GM18951 (cell line): Measurements from ENCODE around the gene EME1.

ENCODE experiments used
- POLR2A ChIP-seq: IDR thresholded peaks from 4 replicates; pipeline ENCODE4 v1.6.1; 2011; ENCODE audit warnings: mild to moderate bottlenecking; ENCODE audit not compliant: insufficient read length, insufficient read depth; ENCODE audit errors: extremely low read depth
- in situ Hi-C: fragments of 300-500 bp; cut with MboI; formaldehyde crosslinking; loops from one replicate; pipeline ENCODE4 v1.12.0; 2022; ENCODE audit warnings: low sequenced_read_pairs, mixed read lengths, inconsistent platforms; ENCODE audit not compliant: unreplicated experiment

Gene EME1

DNA sequence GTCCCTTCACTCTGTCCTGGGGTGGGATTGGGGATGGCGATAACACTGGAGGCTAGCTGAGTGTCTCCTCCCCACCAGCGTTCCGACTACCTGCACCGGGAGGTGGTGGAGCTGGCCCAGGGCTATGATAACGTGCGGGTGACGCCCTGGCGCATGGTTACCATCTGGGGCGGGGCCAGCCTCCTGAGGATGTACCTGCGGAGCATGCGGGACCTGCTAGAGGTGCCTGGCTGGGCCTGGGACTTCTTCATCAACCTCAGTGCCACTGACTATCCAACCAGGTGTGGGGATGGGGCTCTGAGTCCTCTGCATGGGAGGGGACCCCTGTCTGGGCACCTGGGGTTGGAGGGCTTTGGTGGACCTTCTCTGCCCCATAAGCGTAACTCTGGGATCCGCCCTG is 18.3 kb upstream of the EME1 start:
- no peak for TF ChIP-seq POLR2A
- in situ Hi-C loops, result no loop called here

DNA sequence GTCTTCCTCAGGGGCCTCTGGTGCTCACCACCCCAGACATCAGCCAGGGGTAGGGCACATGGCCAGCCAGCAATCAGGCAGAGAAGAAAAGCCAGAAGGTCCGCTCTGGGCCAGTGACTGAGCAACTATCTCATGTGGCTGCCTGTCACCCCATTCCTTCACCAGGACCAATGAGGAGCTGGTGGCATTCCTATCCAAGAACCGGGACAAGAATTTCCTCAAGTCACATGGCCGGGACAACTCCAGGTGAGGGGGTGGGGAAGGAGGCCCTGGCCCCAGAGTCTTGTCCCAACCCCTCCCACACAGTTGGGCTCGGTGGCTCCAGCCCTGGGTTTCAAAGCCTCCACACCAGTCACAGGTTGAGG is 17.7 kb upstream of the EME1 start:
- in situ Hi-C loops, result no loop called here
- no peak for TF ChIP-seq POLR2A

DNA sequence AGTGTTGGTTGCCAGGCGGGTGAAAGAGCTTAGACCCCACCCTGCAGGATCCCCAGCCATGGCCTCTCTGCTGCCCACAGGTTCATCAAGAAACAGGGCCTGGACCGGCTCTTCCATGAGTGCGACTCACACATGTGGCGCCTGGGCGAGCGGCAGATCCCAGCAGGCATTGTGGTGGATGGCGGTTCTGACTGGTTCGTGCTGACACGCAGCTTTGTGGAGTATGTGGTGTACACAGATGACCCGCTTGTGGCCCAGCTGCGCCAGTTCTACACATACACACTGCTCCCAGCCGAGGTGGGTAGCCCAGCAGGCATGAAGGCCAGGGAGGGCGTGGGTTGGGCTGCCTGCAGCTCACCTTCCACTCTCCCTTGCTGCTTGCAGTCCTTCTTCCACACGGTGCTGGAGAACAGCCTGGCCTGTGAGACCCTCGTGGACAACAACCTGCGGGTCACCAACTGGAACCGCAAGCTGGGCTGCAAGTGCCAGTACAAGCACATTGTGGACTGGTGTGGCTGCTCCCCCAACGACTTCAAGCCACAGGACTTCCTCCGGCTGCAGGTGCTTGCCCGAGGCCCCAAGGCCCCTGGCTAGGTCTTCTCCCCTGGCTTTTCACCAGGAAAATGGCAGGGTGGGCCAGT is 17.2 kb upstream of the EME1 start:
- no peak for TF ChIP-seq POLR2A
- in situ Hi-C loops, result no loop called here

GRCh38 chr17:50356418-50356817 is 16.6 kb upstream of the EME1 start:
- TF ChIP-seq POLR2A, result no peak
- in situ Hi-C loops, result no loop called here

DNA sequence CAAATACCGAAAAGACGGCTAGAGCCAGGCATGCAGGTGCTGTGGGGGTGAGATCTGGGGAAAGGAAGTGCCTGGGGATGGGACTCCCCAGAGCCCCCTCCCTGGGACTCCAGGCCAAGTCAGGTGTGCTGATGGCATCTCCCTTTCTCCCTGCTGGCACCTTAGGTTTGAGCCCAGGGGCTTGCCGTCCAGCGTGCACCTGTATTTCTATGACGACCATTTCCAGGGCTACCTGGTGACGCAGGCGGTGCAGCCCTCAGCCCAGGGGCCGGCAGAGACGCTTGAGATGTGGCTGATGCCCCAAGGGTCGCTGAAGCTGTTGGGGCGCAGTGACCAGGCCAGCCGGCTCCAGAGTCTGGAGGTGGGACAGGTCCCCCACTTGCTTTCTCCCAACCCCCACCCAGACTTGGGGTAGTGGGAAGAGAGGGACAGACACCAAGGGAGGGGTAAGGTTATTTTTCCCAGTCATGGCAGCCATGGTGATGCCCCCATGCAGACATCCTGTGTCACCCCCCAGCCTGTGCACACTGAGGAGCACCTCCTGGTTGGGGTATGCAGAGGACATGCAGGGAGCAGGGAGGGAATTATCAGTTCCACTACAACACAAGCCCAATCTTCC is 16.0 kb upstream of the EME1 start:
- in situ Hi-C loops, result no loop called here
- no peak for TF ChIP-seq POLR2A

- in situ Hi-C loops, result no loop called here
- no peak for TF ChIP-seq POLR2A
Observed at GRCh38 chr17:50358177-50358576, 14.9 kb upstream of the EME1 start.

- no peak for TF ChIP-seq POLR2A
- in situ Hi-C loops, result no loop called here
Observed at GRCh38 chr17:50359005-50359699, 13.9 kb upstream of the EME1 start.

- in situ Hi-C loops, result no loop called here
- TF ChIP-seq POLR2A, result no peak
Observed at GRCh38 chr17:50359998-50360461, 13.0 kb upstream of the EME1 start.

DNA sequence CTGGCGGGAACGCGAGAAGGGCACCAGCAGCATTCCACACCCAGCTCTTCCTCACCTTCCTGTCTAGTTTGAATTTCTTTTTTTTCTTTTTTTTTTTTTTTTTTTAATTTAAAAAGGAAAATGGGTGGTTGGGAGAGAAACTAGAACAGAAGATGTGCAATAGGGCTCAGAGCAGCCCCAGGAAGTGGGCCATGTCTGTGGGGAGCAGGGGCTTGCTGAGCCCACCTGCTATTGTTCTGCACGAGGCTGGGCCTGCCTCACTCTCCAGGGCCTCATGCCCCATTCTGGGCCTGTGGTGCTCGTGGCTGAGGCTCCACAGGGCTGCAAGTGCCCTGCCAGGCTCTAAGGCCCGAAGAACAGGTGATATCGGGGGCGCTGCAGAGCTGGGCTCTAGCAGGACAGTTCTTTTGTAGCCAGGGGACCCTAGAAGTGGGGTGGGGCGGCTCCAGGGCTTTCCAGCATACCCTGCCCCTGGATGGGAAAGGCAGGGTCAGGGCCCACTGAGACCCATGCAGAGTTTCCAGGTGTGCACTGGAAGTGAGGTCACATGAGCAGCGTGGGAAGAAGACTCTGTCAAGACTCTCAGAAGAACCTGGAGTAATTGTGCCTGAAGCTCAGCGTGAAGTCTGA is 12.4 kb upstream of the EME1 start:
- in situ Hi-C loops, result no loop called here
- TF ChIP-seq POLR2A, result no peak

DNA sequence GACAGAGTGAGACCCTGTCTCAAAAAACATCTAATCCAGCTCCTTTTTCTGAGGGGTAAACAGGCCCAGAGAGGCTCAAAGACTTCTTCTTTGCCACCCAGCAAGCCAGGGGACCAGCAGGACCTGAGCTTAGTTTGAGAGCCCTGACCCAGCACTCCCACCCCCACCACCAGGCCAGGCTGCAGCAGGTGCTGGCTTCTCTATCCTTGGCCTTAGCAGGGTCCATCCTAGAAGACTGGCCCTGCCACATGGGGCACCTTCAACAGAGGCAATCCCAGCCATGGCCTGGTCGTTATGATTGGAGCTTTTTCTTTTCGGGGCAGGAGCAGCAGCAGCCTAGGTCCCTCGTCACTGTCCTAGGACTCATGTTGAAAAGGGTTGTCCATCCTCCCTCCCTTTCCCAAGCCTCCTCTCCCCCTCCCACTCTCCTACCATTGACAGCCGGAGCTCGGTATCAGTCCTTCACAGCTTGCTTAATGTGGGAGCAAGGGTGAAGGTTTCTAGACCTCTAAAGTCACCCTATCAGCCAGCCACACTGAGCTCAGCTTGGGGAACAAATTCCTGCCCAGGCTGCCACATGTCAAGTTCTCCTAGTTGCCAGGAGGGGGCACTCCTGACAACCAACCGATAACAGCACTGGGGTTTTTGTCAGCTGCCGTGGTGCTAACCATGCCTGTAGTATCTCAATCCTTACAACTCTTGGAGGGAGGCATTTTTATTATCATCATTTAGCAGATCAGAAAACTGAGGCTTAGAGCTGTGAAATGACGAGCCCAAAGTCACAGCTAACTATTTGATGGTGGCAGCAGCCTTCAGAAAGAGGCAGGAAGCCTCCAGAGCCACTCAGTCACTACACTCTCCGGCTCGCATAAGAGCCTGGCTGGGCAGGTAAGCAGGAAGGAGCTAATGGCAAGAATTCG is 11.2 kb upstream of the EME1 start:
- in situ Hi-C loops, result no loop called here
- TF ChIP-seq POLR2A, result no peak

- TF ChIP-seq POLR2A, result no peak
- in situ Hi-C loops, result no loop called here
Observed at GRCh38 chr17:50362661-50363060, 10.4 kb upstream of the EME1 start.

DNA sequence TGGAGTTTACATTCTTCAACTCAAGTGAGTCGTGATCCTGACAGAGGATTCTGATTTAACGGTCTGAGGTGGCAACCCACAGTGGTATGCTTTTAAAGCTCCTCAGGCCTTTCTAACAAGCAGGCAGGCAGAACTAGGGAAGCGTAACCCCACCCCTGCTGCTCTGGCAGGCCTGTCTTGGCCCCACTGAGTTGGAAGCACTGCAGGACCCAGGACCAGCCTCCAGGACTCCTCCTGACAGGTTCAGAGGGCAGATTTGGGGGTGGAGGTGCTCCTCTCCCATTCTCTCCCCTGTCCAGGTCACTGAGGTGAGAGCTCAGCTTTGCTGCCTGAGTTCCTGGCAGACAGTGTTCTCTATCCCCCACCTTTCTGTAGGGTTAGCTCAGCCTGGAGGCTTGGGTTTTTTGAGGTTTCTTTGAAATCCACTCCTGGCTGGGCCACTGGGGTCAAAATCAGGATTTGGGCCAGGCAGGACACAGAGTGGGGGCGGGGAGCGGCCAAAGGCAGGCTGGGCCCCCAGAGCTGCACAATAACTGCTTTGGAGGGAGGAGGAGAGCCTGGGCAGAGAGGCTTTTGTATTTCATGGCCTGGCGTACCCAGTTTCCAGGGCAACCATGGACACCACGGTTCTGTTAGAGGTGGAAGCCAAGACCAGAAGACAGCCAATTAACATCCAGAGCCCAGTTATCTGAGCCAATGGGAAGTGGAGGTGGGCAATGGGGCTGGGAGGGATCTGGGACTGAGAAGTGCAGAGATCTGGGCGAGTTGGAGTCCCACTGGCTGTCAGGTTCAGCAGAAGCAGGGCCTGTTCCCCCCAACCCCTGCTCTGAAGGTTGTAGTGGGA is 9.6 kb upstream of the EME1 start:
- in situ Hi-C loops, result no loop called here
- TF ChIP-seq POLR2A, result no peak
